HepG2 (cell line): ENCODE results near the gene GTPBP6. TPM values are rescaled to one million over a fixed set of nuclear protein-coding genes. Genes with fewer than 3 reads are reported as not detected.

Experiments used
- HNF4G ChIP-seq, 2 experiments: sonication (generic) in 1 of 2; formaldehyde crosslinking in 1 of 2; IDR thresholded peaks; 2 replicates each; pipeline versions ENCODE4 v1.4.0 to v1.6.1; 2011 to 2020; ENCODE audit warnings: borderline replicate concordance in 2 of 2, low read depth in 2 of 2, mild to moderate bottlenecking in 2 of 2, low read length in 1 of 2, missing genetic modification reagents in 1 of 2, moderate library complexity in 1 of 2
- JUND ChIP-seq: sonication (generic); formaldehyde crosslinking; IDR thresholded peaks from 2 replicates; pipeline ENCODE4 v1.8.0; 2022; ENCODE audit warnings: mild to moderate bottlenecking, missing genetic modification reagents
- NFKBIZ ChIP-seq: IDR thresholded peaks from 2 replicates; pipeline ENCODE4 v1.6.1; 2018; ENCODE audit warnings: missing genetic modification reagents, missing compliant biosample characterization
- NR3C1 ChIP-seq: sonication (generic); formaldehyde crosslinking; IDR thresholded peaks from 2 replicates; pipeline ENCODE4 v1.4.0; 2020; ENCODE audit warnings: missing genetic modification reagents
- NRL ChIP-seq: sonication (generic); formaldehyde crosslinking; IDR thresholded peaks from 2 replicates; pipeline ENCODE4 v1.5.0; 2020; ENCODE audit warnings: missing genetic modification reagents, mild to moderate bottlenecking, moderate library complexity, borderline replicate concordance
- RCOR2 ChIP-seq: IDR thresholded peaks from 2 replicates; pipeline ENCODE4 v1.6.1; 2016; ENCODE audit warnings: missing biosample characterization, missing genetic modification reagents
- THRA ChIP-seq: sonication (generic); formaldehyde crosslinking; IDR thresholded peaks from 2 replicates; pipeline ENCODE4 v1.4.0; 2020; ENCODE audit warnings: missing genetic modification reagents, borderline replicate concordance
- TMF1 ChIP-seq: sonication (generic); formaldehyde crosslinking; IDR thresholded peaks from 2 replicates; pipeline ENCODE4 v1.8.1; 2022; ENCODE audit warnings: low read depth, missing genetic modification reagents
- TRAFD1 ChIP-seq: sonication (generic); formaldehyde crosslinking; IDR thresholded peaks from 2 replicates; pipeline ENCODE4 v1.5.1; 2020; ENCODE audit warnings: missing genetic modification reagents, mild to moderate bottlenecking, borderline replicate concordance
- TRIM22 ChIP-seq: fragments of 450-650 bp; IDR thresholded peaks from 2 replicates; pipeline ENCODE4 v1.6.1; 2017
- TSC22D2 ChIP-seq: sonication (generic); formaldehyde crosslinking; IDR thresholded peaks from 2 replicates; pipeline ENCODE4 v1.5.1; 2020; ENCODE audit warnings: missing genetic modification reagents, mild to moderate bottlenecking, borderline replicate concordance
- ZFP36L1 ChIP-seq: sonication (generic); formaldehyde crosslinking; IDR thresholded peaks from 2 replicates; pipeline ENCODE4 v1.8.0; 2022; ENCODE audit warnings: mild to moderate bottlenecking, missing genetic modification reagents, moderate library complexity
- ZFY ChIP-seq: sonication (generic); formaldehyde crosslinking; IDR thresholded peaks from 2 replicates; pipeline ENCODE4 v1.4.0; 2020; ENCODE audit warnings: missing genetic modification reagents
- ZKSCAN8 ChIP-seq: IDR thresholded peaks from 2 replicates; pipeline ENCODE4 v1.6.1; 2016; ENCODE audit warnings: borderline replicate concordance, missing genetic modification reagents, missing compliant biosample characterization
- ZNF44 ChIP-seq: sonication (generic); formaldehyde crosslinking; IDR thresholded peaks from 2 replicates; pipeline ENCODE4 v1.5.1; 2020; ENCODE audit warnings: mild to moderate bottlenecking, missing genetic modification reagents
- ZNF550 ChIP-seq: sonication (generic); formaldehyde crosslinking; IDR thresholded peaks from 2 replicates; pipeline ENCODE4 v1.4.0; 2020; ENCODE audit warnings: mild to moderate bottlenecking, missing genetic modification reagents, borderline replicate concordance
- ZNF558 ChIP-seq: sonication (generic); formaldehyde crosslinking; IDR thresholded peaks from 2 replicates; pipeline ENCODE4 v1.9.0; 2022; ENCODE audit warnings: mild to moderate bottlenecking, missing genetic modification reagents, borderline replicate concordance
- ZNF891 ChIP-seq: sonication (generic); formaldehyde crosslinking; IDR thresholded peaks from 2 replicates; pipeline ENCODE4 v1.5.0; 2020; ENCODE audit warnings: mild to moderate bottlenecking, missing genetic modification reagents
- polyA plus RNA-seq, 8 experiments: library from polyadenylated mRNA; depleted of rRNA in 3 of 8; stranded (reverse) in 7 of 8; unstranded in 1 of 8; fragments of >200 nt; fragmentation: Illumina TruSeq in 4 of 8; extraction: Trizol in 4 of 8; gene quantifications; 2 replicates each; pipeline versions ENCODE4 v1.2.1 to v1.2.3, GENCODE V29; 2011 to 2016; ENCODE audit warnings: low read depth in 4 of 8, missing spikeins in 1 of 8, mixed read lengths in 1 of 8; ENCODE audit not compliant: insufficient read depth in 1 of 8
- total RNA-seq, 5 experiments: library from RNA; depleted of rRNA; stranded (reverse); fragments of >200 nt; fragmentation: Illumina TruSeq; extraction: Trizol; gene quantifications; 2 replicates each; pipeline ENCODE4 v1.2.3, GENCODE V29; 2016; ENCODE audit warnings: low read depth in 1 of 5

GTPBP6 gene
- total and polyA plus RNA-seq, 2 of the 13 experiments (the other 11 are each of a cell fraction or from before 2014, with no cell fraction given), result 20.2 to 39.6 TPM

GRCh38 chrX:276581-277201 lies 41.9 kb downstream of the GTPBP6 start (continued):
- TF ChIP-seq NRL (CRISPR knock-in tag), result peak; percentile 18; the same call in 1 of the 2 replicates
- TF ChIP-seq NR3C1, result no peak
- TF ChIP-seq ZFP36L1 (CRISPR knock-in tag), result no peak
- TF ChIP-seq TMF1 (CRISPR knock-in tag), result peak; percentile 72; the same call in 1 of the 2 replicates
- TF ChIP-seq TSC22D2, result no peak
- TF ChIP-seq ZNF891, result no peak
- TF ChIP-seq THRA (CRISPR knock-in tag), result no peak
- no peak for TF ChIP-seq TRIM22
- TF ChIP-seq NFKBIZ (CRISPR knock-in tag), result no peak
- TF ChIP-seq RCOR2 (CRISPR knock-in tag), result no peak
- peak; percentile 48; the same call in 1 of the 2 replicates for TF ChIP-seq ZFY (CRISPR knock-in tag)
- no peak for TF ChIP-seq ZNF550 (CRISPR knock-in tag)
- TF ChIP-seq JUND, result no peak
- TF ChIP-seq HNF4G (IDR thresholded peaks at IDR 0.05; ENCODE audit: borderline replicate concordance, low read depth, low read length), result no peak
- no peak for TF ChIP-seq HNF4G (CRISPR knock-in tag; IDR thresholded peaks at IDR 0.05; ENCODE audit: borderline replicate concordance, low read depth)
- TF ChIP-seq TRAFD1 (CRISPR knock-in tag), result no peak
- TF ChIP-seq ZNF44 (CRISPR knock-in tag), result no peak
- no peak for TF ChIP-seq ZNF558
- TF ChIP-seq ZKSCAN8 (CRISPR knock-in tag), result no peak
- TF ChIP-seq, all 625 proteins: peak for 43
